Activated CD4-positive, CD25-positive, alpha-beta regulatory T cell treated with anti-CD3 and anti-CD28 coated beads, Interleukin-2, amount 50 U/mL, for 16 hours (primary cell): ENCODE measurements around the gene NUTM2B.
"Not testable (repeated sequence)": the region's sequence is repeated elsewhere in the genome, so short reads cannot be mapped to it uniquely, and the experiment has no call there.

Experiments used
- DNase-seq: peaks from one replicate; pipeline ENCODE4 v3.0.0-alpha.2; 2020; ENCODE audit warnings: low read depth, low spot score

The NUTM2B gene, protein sequence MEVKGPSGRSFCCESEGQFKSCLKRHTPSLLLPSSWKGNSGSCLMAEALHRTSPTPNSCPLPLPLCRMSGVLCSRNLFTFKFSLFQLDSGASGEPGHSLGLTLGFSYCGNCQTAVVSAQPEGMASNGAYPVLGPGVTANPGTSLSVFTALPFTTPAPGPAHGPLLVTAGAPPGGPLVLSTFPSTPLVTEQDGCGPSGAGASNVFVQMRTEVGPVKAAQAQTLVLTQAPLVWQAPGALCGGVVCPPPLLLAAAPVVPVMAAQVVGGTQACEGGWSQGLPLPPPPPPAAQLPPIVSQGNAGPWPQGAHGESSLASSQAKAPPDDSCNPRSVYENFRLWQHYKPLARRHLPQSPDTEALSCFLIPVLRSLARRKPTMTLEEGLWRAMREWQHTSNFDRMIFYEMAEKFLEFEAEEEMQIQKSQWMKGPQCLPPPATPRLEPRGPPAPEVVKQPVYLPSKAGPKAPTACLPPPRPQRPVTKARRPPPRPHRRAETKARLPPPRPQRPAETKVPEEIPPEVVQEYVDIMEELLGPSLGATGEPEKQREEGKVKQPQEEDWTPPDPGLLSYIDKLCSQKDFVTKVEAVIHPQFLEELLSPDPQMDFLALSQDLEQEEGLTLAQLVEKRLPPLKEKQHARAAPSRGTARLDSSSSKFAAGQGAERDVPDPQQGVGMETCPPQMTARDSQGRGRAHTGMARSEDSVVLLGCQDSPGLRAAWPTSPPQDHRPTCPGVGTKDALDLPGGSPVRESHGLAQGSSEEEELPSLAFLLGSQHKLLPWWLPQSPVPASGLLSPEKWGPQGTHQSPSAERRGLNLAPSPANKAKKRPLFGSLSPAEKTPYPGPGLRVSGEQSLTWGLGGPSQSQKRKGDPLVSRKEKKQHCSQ

DNA sequence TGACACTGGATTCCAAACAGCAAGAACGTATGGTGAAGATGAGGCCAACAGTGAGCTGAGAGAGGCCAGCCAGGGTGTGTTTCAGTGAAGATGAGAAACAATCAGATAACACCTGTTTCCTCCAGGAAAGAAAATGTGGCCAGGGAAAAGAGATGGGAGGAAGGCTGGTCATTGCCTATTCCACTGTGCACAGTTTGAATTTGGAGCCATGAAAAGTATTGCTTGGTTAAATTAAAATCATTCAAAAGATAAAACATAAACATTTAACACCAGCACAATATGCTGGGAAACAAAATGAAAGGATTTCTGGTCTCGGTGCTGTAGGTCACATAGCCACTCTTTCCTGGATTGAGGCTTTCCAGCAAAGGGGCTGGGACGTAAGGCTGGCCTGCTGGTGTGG lies at the start of gene NUTM2B:
Gene NUTM2B, plus strand, starts transcription at position 301 of the 400 bp plus-strand sequence. CDS start 383 bp downstream, outside the sequence.
- not testable (repeated sequence) for DNase-seq

DNA sequence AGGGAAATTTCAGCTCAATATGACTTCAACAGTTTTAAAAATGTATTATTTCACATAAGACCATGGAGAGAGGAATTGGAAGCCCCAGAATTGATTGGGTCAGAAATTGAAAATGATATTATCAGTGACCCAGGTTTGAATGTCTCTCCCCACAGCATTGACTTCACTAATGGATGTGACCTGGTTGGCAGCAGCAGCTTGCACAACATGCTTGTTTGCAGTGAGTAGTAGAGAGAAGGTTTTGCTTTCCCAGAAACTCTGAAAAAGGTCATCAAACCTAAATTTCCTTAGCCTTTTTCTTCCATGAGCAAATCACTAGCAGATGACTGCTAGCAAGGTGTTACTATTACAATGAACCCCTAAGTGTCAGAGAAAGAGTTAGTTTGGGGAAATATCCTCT lies 39.7 kb upstream of the NUTM2B start:
- DNase-seq: not testable (repeated sequence)

DNA sequence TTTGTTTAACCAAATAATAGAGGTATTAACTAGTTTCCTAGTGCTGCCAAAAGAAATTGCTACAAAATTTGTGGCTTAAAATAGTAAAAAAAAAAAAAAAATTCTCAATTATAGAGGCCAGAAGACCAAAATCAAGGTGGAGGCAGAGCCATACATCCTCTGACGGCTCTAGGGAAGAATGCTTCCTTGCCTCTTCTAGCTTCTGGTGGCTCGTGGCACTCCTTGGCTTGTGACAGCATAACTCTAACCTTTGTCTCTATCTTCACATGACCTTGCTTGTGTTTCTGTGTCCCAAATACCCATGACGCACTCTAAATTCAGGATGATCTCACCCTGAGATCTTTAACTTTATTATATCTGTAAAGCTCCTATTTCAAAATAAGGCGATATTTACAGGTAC lies 38.3 kb upstream of the NUTM2B start:
- not testable (repeated sequence) for DNase-seq

DNA sequence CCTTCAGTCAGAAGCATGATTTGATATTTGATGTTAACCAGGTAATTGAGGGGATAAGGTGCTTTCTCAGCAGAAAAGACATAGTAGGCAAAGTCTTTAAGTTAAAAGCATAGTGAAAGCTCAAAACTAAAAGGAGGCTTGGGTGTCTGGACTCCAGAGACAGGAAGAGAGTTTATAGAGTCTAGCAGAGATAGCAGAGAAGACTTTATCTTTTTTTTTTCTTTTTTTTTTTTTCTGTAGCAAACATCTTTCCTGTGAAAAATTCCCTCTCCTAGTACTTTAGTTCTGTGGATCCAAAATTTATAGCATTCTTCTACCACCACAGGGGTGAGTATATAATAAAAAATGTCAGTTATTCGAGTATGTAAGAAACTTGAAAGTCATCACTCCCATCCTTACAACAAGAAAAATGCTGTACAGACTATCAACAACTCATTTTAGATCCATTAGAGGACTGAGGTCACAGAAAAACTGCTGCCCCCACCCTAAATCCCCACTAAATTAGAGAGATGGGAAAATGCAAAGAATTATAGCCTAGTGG lies 33.7 kb upstream of the NUTM2B start:
- DNase-seq: not testable (repeated sequence)

DNA sequence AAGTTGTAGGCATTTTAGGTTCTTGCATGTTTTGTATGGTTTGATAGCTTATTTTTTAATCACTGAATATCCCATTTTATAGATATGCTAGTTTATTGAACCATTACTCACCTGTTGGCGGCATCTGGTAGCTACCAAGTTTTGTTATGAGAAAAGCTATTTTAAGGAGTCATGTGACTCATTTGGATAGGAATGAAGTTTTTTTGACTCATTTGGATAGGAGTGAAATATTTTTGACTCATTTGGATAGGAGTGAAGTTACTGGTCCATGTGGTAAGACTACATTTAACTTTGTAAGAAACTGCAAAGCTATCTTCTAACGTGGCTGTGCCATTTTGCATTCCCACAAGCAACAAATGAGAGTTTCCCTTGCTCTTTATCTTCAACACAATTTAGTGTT lies 28.1 kb upstream of the NUTM2B start:
- not testable (repeated sequence) for DNase-seq

DNA sequence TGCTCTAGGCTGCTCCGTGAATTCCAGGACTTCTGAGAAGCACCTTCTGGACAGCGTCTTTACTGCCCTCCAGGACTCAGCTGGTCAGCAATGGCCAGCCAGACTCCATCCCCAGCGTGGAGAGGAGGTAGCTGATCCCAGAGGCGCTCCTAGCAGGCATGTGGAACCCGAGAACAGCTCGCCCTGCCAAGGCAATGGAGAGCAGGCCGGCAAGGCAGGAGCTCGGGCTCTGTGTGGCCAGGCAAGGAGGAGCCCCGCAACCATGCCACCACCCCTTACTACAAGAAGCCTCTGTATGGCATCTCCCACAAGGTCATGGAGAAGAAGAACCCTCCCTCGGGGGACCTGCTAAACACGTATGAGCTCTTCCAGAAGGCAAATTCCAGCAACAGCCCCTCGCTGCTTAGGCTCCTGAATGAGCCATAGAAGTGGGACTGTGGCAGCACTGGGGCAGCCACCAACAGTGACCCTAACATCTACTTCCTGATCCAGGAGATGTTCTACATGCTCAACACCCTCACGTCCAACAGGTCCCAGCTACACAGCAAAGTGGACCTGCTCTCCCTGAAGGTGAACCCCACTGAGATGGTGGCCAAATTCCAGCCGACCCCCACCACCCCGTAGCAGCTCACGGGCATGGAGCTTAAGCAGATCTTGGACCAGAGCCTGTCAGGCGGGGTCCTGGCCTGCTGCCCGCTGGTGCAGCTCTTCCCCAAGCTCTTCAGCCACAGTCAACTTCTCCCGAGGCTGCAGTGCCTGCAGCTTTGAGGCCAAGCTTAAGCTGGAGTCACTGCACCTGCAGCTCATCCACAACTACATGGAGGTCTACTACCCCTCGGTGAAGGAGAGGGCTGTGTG lies 19.8 kb upstream of the NUTM2B start:
- not testable (repeated sequence) for DNase-seq

DNA sequence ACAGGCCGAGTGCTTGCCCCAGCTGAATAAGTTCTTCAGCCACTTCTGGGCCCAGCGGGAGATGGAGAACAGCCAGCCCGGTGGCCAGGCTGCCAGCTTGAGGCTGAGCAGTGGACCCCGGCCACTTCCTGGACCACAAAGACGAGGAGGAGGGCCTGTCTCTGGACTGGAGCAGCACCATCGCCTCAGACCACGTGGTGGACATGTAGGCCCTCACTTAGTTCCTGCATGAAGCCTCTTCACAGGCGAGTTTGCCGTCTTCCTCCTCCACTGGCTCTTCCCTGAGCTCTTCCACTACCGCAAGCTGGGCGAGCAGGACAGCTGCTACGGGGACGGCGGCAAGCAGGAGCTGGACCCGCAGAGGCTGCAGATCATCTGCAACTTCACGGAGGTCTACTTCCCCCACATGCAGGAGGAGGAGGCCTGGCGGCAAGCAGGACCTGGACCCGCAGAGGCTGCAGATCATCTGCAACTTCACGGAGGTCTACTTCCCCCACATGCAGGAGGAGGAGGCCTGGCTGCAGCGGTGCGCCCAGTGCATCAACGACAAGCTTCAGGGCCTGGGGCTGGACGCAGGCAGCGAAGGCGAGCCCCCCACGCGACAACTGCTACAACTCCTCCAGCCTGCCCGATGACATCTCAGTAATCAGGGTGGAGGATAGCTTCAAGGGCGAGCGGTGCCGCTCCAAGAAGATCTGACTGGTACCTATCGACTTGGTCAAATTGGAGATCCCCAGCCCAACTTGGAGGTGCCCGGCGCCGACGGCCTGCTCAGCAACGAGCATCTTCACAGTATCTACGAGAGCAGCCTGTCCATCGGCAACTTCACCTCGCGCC lies 18.9 kb upstream of the NUTM2B start:
- DNase-seq: not testable (repeated sequence)

DNA sequence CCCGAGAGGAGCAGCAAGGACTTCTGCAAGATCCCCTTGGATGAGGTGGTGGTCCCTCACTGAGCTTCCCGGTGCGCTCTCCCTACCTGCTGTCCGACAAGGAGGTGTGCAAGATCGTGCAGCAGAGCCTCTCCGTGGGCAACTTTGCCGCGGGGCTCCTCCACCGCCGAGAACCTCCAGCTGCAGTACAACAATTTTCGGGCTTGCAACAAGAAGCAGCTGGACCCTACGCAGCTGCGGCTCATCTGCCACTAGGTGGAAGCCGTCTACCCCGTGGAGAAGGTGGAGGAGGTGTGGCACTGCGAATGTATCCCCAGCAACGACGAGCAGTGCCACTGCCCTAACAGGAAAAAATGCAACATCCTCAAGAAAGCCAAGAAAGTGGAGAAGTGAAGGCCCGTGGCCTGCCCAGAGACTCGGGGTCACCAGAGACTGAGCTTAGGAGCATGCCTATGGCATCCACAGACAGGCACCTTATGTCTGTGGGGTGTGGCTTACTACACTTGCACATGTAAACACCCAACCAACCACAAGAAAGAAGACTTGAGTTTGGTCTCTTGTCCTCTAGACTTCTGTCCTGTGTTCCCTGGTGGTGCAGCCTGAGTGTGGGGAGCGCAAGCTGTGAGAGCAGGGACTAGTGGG lies 17.9 kb upstream of the NUTM2B start:
- not testable (repeated sequence) for DNase-seq

DNA sequence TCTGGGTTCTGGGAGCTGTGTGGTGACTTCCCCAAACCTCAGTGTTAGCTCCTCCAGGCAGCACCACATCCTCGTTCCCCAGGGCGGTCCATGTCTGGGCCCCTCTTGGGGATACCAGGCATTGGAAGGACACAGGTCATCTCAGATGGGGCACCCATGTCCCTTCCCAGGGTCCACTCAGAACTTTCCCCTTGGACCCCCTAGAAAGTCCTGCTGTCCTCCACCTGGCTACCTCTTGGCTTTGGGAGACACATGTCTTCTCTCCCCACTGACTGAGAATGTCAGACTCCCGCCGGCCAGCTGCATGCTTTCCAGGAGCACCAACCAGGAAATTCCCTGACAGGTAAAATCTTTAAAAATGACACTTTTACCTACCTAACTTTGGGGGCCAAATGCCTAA lies 16.4 kb upstream of the NUTM2B start:
- not testable (repeated sequence) for DNase-seq

DNA sequence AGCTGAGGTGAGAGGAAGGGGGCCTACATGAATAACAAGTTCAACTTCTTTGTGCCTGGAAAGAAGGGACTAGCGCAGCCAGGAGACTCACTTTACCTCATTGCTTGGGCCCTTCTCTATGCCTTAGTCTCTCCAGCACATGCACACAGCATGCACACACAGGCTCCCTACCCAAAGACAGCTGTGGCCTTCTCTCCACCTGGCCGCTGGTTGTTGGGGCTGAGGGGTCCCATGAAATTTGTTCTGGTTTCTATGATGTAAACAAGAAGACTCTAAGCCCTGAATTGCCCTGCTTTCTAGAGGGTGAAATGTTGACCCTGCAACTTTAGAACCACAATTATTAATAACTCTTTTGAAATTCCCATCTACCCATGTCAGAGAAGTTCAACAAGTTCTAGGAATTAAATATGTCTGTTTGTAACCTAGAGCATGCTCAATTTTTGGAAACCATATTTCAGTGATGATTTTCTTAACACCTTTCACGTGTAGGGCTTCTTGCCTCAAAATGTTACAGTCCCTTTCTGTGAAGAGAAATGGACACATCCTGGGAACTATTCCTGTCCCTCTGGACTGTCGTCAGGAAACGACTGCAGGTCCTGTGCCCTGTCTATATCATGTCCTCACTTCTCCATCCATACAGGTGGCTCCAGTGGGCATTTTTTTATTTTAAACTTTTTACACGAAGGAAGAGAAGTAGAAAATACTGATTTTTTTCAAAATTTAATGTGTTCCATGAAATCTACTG lies 15.4 kb upstream of the NUTM2B start:
- not testable (repeated sequence) for DNase-seq

DNA sequence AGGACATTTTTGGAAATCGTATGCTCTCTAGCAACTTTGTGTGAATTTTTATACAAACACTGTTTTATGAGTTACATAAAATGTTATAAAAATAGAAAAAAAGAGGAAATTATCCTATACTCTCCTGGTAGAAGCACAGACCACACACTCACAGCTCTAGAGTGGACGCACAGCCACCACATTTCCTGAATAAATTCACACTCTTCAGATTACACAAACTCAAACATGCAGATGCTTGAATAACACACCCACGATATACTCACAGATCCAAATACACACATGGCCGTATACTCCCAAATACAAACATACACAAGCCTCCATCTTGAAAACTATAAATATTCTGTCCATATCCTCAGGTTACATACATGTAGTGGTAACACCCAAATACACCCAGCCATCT lies 14.2 kb upstream of the NUTM2B start:
- not testable (repeated sequence) for DNase-seq

DNA sequence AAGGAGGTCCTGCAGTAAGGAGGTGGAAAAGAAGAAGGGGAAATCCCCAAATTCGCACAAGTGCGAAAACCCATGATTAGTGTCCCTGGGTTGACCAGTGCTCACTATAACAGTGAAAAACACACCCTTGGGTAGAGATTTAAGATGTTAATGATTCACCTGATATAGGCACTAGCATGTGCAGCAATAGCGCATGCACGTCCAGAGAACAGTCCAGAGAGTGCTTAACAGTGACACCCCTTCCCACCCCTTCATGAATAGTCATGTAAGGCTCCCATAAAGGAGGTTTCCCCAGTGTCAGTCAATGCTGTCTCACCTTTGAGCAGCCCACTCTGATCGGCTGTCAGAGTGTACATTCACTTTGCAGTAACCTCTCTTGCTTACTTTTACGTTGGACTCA lies 6.4 kb upstream of the NUTM2B start:
- DNase-seq: not testable (repeated sequence)

DNA sequence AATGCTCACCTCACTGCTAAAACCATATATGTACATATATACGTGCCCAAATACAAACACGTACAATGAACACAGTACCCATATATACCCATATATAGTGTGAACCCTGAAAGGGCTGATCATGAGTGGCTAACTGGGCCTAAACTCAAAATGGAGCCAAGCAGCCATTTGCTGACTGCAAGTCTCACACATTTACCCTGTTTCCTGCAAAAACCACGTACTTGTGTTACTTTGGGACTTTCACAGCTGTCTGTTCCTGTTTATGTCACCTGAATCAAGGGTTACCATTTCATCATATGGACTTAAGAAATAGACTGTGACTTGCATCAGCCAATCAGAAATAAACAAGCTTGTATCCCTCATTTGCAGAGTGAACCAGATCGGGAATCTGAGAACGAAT lies 5.9 kb upstream of the NUTM2B start:
- not testable (repeated sequence) for DNase-seq

DNA sequence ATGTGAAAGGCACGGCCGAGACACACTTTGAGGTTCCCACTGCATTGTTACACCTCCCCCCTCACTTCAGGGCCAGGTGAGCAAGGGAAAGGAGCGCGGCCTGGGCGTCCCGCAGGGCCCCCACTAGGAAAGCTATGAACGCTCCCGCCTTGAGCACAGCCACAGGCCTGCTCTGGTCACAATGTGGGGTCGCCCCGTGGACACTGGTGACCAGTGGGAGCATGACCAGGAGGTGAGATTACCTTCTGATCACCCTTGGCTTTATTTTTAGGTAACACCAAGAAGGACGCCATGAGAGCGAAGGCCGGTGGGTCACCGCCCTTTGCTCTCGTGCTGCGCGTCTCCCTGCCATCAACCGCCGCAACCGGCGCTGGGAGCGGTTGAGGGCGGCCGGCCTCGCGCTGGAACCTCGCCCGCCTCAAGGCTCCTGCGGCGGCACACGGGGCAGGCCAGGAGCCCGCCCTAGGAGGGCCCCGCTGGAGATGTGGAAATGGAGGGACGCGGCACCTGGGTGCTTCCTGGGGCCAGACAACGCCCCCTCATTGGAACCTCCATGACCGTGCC lies 2.6 kb upstream of the NUTM2B start:
- not testable (repeated sequence) for DNase-seq

DNA sequence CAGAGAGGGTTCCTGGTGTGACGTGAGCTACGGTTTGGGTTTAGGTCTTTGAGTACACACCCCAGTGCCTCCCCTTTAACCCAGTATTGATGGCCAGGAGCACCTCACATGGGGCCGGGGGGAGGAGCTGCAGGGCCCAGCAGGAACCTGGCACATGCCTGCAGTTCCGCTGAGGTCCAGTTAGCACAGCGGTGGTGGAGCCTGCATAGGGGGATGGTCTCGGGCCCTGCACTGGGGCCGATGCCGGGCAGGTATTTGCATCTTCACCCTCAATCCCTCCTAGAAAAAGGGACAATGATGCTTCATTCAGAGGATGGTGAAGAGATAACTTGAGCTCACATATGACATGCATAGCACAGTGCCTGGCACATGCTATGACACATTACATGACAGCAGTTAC lies 4.0 kb downstream of the NUTM2B start:
- not testable (repeated sequence) for DNase-seq

DNA sequence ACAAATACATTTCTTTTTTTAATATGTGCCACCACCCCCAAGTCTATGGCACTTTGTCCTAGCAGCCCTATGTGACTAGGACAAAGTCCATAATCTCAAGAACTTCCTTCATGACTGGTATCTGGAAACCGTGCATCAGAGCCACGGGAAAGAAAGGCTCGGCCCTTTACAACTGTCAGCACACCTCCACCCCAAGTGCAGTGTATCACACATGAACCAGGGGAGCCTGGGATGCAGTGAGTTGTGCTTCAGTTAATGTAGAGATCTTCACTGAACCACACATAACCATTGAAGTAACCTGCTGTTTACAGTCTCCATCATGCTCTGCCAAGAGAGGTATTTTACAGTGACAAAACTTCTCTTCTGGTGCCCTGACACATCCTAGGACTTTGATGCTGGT lies 11.9 kb downstream of the NUTM2B start:
- DNase-seq: not testable (repeated sequence)

DNA sequence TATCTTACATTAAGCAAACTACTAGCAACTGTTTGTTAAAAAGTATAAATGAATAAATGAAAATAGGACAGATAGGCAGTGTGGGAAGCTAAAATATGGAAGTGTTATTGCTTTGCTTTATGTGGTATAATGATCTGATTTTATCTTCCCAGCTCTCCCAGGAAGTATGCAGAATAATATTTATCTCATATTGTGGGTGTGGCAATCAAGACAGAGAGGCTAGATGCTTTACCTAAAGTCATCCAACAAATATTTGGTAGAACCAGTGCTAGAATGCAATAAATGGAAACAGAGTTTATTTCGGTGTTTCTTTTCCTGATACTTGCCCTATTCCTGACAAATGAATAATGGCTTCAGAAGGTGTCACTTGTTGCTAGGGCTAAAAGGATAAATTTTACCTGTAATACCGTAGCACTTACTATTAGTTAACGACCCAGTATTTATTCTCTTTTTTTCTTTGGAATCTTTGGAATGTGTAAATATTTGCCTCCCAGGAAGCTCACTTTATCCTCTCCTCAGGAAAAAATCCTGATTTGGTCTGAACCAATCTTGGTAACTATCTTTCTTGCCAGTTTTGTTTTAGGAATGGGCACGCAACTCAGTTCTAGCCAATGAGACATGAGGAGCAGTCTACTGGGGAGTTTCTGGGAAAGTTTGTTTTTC lies 14.0 kb downstream of the NUTM2B start:
- DNase-seq: not testable (repeated sequence)

DNA sequence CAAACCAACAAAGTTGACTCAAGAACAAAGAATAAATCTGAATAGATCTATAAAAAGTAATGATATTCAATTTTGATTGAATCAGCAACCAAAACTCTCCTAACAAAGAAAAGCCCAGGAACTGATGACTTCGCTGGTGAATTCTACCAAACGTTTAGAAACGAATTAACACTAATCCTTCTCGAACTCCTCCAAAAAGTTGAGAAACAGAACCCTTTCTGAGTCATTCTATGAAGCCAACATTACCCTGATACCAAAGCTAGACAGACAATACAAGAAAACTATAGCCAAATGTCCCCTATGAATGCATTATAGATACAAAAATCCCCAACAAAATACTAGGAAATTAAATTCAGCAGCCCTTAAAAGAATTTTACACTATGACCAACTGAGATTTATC lies 17.0 kb downstream of the NUTM2B start:
- not testable (repeated sequence) for DNase-seq
